ENCODE results near the gene FOXP3. TPM values are rescaled to one million over a fixed set of nuclear protein-coding genes. Genes with fewer than 3 reads are reported as not detected.

Gene FOXP3
- total RNA-seq, 4 donors from 2014 or later = 0.22 TPM; not detected in 3

- Histone ChIP-seq H3K9me3 (no peaks in the 10 kb centered on the region), H3K27me3 (no peaks in the 10 kb centered on the region), H3K27ac (no peak overlapping the region), H3K4me3 (no peak overlapping the region), H3K36me3 (no peaks in the 10 kb centered on the region), H3K4me1 (peaks cover 0 to 7% (median 0%) of the 10 kb centered on the region in 3 donors)
- WGBS, 2 donors (ENCODE audit: low coverage in 1 of 2) = 67 to 71% methylated on average over 4 to 5 of the region's 17 CpGs
- no peak for TF ChIP-seq EP300 (IDR thresholded peaks at IDR 0.05)
- TF ChIP-seq POLR2AphosphoS5 (IDR thresholded peaks at IDR 0.05) = no peak
- no peak for TF ChIP-seq POLR2A (IDR thresholded peaks at IDR 0.05)
- TF ChIP-seq, protein P1, sequence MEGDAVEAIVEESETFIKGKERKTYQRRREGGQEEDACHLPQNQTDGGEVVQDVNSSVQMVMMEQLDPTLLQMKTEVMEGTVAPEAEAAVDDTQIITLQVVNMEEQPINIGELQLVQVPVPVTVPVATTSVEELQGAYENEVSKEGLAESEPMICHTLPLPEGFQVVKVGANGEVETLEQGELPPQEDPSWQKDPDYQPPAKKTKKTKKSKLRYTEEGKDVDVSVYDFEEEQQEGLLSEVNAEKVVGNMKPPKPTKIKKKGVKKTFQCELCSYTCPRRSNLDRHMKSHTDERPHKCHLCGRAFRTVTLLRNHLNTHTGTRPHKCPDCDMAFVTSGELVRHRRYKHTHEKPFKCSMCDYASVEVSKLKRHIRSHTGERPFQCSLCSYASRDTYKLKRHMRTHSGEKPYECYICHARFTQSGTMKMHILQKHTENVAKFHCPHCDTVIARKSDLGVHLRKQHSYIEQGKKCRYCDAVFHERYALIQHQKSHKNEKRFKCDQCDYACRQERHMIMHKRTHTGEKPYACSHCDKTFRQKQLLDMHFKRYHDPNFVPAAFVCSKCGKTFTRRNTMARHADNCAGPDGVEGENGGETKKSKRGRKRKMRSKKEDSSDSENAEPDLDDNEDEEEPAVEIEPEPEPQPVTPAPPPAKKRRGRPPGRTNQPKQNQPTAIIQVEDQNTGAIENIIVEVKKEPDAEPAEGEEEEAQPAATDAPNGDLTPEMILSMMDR (IDR thresholded peaks at IDR 0.05) = no peak
- no peak for ATAC-seq
Observed at GRCh38 chrX:49292400-49293362, 28.2 kb upstream of the FOXP3 start.

DNA sequence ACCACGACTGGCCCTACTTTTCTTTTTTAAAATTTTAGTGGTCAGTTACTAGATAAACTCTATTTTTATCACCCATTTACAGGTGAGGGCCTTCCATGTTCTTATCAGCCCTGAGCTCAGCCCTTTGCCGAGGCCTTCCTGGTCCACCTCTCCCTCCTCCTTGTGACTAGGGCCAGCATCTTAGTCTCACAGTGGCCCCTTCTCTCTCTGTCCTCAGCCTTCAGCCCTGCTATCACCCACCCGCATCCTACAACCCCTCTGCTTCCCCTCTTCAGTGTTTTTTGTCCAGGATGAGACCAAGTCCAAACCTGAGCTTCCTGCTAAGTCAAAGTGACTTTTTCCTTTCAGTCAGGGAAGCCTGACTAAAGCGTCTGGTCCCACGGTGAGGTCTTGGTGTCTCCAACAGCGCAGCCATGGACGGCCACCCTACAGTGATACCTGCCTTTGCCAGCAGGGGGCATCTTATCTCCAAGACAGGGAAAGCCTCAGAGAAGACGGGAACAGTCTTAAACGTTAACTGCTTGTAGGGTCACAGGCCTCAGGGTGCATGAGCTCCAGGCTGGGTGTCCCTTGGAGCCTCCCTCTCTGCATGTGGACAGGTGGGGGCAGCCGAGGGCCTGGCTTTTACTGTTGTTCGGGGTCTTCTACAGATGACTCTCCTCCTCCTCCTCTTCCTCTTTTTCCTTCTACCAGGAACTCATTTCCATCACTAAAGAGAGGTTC is 27.3 kb upstream of the FOXP3 start:
- Histone ChIP-seq H3K4me3 (no peak overlapping the region), H3K4me1 (peaks cover 0 to 7% (median 0%) of the 10 kb centered on the region in 3 donors), H3K27me3 (no peaks in the 10 kb centered on the region), H3K36me3 (no peaks in the 10 kb centered on the region), H3K9me3 (no peaks in the 10 kb centered on the region), H3K27ac (no peak overlapping the region)
- WGBS, 2 donors (ENCODE audit: low coverage in 1 of 2) = 60 to 67% methylated on average over 3 of the region's 11 CpGs
- ATAC-seq = peak; percentile 69
- TF ChIP-seq POLR2A (IDR thresholded peaks at IDR 0.05) = no peak
- TF ChIP-seq EP300 (IDR thresholded peaks at IDR 0.05) = no peak
- TF ChIP-seq POLR2AphosphoS5 (IDR thresholded peaks at IDR 0.05) = no peak
- TF ChIP-seq, protein P1 (IDR thresholded peaks at IDR 0.05) = peak in 3 of 4 experiments; percentile 20 to 62 (median 44)

DNA sequence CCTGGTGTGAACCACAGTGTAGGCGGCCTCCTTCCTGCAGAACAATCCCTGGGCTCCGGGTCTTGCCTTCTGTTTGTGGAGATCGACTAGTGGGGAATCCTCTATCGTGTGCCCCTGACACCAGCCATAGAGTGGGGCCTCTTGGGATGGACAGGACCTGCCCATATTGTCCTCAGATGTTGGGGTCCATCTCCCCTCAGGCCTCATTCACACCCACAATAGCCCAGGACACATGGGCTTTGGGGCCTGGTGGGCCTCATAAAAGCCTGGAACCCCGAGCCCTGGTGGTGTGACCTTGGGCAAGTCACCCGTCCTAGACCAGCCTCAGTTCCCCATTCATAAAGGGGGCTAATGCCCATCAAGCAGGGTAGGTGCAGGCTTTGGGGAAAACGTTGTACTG is 25.7 kb upstream of the FOXP3 start:
- TF ChIP-seq POLR2A (IDR thresholded peaks at IDR 0.05) (no peak), EP300 (IDR thresholded peaks at IDR 0.05) (no peak), POLR2AphosphoS5 (IDR thresholded peaks at IDR 0.05) (no peak)
- TF ChIP-seq, protein P1 (IDR thresholded peaks at IDR 0.05) = no peak
- peaks cover 0 to 9% of the 10 kb centered on the region in 2 donors for H3K36me3 ChIP-seq
- no peak for ATAC-seq
- H3K9me3 ChIP-seq = no peaks in the 10 kb centered on the region
- H3K4me1 ChIP-seq = peaks cover 0 to 7% (median 0%) of the 10 kb centered on the region in 3 donors
- WGBS, 2 donors (ENCODE audit: low coverage in 1 of 2) = 84% methylated on average over 3 of the region's 7 CpGs; no CpG with 5 or more reads in 1 of the 2 donors
- H3K4me3 ChIP-seq = no peak overlapping the region
- no peaks in the 10 kb centered on the region for H3K27me3 ChIP-seq
- H3K27ac ChIP-seq = no peak overlapping the region

DNA sequence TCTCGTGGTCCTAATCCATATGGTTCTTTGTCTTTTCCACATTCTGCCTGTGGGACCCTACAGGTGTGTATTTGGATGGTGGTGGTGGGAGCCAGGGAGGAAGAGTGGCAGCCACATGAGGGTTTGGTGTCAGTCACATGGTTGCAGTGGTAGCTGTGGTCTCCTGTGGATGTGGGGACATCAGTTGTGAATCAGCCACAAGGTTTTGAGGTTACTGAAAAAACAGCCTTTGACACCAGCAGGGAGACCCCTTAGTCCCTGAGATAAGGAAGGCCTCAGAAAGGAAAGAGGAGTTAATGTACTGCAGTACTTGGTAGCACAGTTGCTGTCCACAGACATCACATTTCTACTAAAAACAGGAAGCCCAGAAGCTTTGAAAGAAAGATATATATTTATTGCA is 23.2 kb upstream of the FOXP3 start:
- ATAC-seq = no peak
- no peaks in the 10 kb centered on the region for H3K27me3 ChIP-seq
- H3K9me3 ChIP-seq = no peaks in the 10 kb centered on the region
- no peak overlapping the region for H3K27ac ChIP-seq
- H3K4me3 ChIP-seq = no peak overlapping the region
- H3K36me3 ChIP-seq = peaks cover 0 to 9% of the 10 kb centered on the region in 2 donors
- WGBS, 2 donors (ENCODE audit: low coverage in 1 of 2) = 40% methylated on average over 1 of the region's 1 CpG; no CpG with 5 or more reads in 1 of the 2 donors
- no peak for TF ChIP-seq POLR2AphosphoS5 (IDR thresholded peaks at IDR 0.05)
- TF ChIP-seq POLR2A (IDR thresholded peaks at IDR 0.05) = no peak
- no peak for TF ChIP-seq EP300 (IDR thresholded peaks at IDR 0.05)
- TF ChIP-seq, protein P1 (IDR thresholded peaks at IDR 0.05) = no peak
- peaks cover 0 to 7% (median 0%) of the 10 kb centered on the region in 3 donors for H3K4me1 ChIP-seq
